Fibroblast of upper back skin (primary cell): ENCODE data around the gene C10orf90.
A peak's percentile ranks its signal among the peaks of the same experiment; 100 is the strongest.

ENCODE experiments used
- DNase-seq: peaks from one replicate; pipeline ENCODE4 v3.0.0-alpha.2; 2013

C10orf90 gene

DNA sequence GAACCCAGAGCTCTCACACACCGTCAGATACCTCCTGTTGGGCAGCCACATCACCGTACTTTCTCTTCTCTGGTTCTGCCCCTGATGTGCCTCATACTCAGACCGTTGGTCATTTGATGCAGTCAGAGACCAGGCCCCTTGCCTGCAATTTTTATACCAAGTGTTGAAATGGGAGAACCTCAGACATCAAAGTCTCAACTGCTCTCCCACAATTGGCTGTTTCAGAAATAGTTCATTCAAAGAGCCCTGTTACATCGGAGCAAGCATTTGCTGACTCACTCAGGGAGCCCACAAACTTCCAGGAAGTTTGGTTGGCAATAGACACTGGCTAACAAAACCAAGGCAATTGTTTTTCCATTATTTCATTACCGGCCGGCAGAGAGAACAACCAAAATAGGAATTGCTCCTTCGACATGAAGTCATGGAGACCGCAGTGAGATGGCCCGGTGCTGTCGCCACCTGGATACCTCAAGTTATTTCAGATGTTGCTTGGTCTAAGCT lies 248.7 kb downstream of the C10orf90 start:
- peak; percentile 99 for DNase-seq

DNA sequence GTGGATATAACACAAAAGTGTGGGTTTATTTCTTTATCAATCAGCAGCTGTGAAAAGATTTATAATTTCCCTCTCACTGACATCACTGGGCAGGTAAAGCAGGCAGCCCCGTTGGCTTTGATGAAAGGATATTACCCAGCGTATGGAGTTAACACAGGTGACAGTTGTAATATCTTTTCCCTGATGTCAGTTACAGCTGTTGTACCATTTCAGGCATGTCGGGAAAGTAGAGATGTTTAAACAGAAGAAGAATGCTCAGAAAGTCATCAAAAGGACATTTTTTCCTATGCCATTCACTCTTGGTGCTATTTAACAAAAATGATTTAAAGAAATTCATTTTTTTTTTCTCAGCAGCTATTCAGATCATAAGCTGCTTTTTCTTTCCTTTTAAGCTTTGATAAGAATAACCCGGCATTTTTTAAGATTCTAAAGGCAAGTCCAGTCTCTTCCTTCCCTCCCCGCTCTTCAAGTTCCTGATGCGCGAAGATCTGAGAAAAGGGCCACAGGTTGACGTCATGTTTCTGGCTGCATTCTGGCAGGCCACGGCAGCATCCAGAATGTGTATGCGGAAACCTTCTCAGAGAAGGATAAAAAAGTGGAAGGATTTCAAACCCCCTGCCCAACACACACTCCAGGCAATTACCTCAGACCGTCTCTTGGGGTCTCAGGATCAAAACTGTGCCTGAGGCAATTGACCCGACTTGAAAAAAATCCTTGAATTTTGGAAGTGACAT lies 249.8 kb downstream of the C10orf90 start:
- DNase-seq: peak; percentile 71

DNA sequence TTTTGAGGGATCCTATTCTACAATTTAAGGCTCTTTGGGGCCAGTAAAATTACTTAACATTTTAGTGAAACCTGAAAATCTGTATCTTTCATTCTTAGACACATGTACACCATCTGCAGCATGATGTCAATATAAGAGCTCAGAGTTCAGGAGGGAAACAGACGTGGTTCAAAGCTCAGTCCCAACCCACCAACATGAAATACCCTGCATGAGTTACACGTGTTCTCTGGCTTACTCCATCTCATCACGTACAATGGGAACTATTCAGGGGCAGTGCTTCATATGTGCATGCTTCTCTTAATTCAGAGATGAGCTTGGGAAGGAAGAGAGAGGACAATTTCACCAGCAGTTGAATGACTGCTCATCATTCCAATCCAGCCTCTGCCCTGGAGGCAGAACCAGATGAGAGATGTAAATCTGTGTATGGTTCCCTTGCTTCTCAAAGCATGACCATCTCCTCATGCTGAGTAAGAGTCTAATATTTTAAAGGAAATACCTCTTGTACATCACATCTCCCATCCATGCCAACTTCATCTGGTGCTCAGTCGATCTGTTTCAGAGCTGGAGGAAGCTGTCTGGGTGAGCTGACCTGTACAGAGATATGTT lies 253.2 kb downstream of the C10orf90 start:
- no peak for DNase-seq

DNA sequence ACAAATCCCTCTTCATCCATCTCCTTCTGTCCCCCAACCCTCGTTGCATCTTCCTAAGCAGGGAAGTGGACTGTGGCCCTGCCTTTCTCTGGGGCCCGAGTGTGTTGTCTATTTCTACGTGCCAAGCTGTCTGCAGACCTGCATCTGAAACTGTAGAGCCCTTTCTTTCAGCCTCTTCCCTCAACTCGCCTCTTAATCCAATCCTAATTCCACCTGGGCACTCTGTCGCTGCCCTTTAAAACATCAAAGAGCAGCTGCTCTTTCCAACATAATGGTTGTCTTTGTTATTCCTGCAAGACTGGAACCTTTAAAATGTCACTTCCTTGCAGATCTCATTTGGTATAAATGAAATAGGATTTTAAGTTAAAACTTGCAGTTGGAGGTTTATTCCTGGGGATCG lies 260.7 kb downstream of the C10orf90 start:
- DNase-seq: no peak

DNA sequence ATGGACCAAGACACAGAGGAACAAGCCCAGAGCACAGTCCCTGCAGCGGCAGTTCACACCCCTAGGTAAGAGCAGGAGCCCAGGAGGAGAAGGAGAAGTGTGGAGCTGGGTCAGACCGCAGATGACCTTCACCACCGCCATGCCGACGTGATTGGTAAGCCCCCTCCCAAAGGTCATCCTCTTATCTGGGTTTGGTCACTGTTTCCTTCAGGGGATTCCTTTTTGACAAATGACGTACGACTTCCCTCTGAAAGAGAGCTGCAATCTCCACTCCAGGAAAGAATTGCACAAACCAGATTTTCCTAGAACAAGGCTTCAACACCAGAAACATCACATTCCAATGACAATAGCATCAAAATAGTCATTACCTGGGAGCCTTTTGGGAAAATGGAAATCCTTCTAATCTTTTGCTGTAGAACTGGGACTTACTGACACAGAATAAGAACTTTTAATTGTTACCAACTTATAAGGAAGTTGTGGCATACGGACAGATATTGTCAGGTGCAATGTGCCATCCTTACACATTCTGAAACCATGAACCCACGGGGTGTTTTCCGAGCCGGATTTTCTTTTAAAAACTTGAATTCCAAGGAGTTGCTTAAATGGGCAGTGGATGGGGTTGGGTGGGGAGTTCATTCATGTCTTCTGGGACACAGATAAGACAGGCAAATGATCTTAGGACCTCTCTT lies 261.4 kb downstream of the C10orf90 start:
- peak; percentile 13 for DNase-seq

DNA sequence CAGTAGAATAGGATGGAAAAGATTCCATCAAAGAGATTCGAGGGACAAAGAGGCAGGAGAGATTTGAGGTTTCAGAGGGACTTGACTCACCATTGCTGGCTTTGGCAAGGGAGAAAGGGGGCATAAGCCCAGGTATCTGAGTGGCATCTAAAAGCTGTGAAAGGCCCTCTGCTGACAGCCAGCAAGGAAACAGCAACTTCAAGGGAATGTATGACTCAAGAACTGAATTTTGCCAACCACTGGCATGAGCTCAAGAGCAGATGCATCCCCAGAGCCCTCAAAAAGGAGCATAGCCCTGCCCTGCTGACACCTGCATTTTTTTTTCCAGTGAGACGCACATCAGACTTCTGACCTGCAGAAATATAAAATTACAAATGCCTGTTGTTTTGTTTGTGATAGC lies 262.7 kb downstream of the C10orf90 start:
- peak; percentile 10 for DNase-seq

DNA sequence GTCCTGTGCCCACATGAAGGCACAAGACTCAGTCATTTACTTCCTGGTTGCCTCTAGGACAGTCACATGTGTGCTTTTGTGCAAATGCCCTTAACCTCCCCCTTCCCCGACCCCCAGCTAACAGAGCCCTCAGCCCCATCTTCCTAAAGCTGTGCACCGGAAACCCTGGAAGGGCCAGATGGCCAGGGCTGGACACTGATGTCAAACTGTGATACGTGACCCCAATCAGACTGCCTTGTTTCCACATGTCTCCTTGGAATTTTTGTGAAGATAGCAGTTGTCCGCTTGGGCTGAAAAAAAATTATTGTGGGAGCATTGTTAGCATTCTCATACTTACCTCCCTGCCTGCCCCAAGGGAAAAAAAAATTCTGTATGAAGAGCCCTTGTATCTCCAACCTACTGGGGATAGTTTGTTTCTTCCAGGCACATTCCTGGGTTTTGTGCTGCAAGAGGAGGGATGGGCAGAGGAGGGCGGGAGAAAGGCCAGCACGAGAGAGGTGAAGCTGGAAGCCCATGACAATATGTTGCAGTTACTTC lies 265.2 kb downstream of the C10orf90 start:
- DNase-seq: peak; percentile 74

DNA sequence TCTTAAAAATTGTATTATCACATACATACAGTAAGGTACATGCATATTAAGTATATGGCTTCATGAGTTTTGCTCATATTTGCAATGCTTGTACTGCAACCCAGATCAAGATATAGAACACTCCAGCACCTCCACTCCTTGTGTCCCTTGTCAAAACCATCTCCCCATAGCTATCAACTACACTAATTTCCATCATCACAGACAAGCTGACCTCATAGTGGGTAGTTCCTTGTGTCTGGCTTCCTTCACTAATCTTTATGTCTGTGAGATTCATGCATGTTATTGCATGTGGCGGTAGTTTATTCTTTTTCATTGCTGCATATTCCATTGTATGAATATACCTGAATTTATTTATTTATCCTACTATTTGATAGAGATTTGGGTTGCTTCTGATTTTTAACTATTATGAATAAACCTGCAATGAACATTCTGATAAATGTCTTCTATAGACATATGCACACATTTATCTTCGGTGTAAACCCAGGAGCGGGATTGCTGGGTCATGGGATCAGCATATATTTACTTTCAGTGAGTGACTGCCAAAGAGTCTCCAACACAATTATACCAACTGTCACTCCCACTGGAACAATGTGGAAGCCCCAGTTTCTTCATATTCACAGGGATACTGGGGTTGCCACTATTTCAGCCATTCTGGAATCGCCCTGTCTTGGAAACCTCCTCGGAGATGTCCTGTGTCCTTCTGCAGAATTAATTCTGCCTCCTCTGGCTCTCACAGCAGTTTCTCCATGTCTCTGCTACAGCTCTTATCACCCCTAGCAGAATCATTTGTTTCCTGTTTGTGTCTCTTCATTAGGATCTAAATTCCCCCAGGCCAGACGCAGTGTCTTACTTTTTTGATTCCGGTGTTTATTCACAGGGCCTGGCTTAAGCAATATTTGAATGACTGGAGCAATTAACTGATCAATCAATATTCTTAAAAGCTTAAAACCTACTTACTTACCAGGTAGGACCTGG lies 267.5 kb downstream of the C10orf90 start:
- no peak for DNase-seq

DNA sequence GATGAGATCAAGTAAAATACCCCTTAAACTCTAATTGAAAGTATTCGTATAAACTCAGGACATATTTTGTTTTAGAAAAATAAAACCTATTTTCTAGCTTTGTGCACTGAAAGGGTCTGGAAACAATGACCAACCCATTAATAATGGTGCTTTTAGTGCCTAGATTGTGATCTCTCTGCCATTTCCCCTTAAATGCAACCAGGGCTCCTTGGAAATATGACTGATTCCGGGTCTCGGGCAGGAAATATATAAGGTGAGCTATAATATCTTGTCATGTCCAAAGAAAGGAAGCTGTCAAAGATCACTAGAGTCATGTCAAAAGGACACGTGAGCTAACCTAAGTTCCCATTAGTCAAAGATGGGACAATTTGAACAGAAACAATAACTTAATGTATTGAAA lies 269.9 kb downstream of the C10orf90 start:
- DNase-seq: no peak

DNA sequence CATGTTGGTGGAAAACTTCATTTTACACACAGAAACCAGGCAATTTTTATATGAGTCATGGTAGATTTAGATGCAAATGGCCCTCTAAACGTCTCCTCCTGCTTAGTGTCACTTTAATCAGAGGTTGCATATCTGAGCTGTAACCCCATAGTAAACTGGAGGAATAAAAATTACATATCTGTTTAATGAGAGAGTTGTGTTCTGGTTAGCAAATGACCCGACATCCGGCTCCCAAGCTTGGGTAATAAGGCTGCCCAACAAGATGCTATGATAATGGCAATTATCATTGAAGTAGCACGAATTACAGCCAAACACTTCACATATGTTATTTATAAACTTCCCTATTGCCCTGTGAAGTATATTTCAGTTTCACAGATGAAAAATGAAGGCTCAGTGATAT lies 271.6 kb downstream of the C10orf90 start:
- DNase-seq: peak; percentile 19

DNA sequence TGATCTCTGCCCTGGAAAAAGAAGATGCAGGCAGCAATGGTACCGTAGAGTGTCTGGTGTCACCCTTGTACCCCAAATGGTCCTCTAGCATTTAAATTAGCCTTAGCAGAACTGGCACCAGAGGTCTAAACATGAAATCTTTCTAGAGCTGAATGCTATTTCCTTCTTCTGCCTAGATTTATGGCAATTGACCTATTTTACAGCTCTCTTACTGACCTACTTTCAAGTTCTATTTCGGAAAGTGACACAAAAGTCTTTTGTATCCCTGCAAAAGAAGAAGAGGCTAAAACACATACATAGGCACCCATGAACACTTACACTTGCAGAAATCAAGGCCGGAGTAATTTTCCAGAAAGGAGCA lies 272.1 kb downstream of the C10orf90 start:
- DNase-seq: no peak

DNA sequence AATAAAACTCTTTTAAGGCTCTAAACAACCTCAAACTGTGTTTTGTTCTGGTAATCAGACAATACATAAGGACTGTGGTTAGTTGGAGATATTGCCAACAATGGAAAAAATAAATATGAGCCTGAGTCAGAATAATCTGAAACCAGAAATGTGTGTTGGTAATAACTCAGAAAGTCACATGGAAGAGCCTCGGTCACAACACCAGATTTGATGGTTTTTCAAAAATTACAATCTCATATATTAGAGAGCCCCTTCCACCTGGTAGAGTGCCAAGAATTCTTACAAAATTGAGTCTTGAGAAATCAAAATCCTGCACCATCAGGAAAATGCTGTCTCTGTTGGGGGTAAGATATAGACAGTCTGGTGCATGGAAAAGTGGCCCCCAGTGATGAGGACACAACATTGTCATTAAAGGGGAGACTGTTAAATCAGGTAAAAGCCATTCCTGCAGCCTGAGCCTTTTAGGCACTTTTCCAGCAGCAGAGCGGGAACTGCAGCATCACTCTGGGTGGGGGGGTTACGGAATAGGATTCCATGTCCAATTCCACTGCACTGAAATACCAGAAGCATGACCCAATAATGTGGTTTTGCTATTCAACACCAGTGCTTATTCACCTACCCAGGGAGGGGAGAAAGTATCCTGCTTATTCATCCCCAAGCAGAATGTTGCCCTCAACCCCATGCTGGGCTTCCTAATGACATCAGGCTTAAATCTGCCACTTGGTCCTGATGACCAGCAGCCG lies 272.7 kb downstream of the C10orf90 start:
- DNase-seq: peak; percentile 99

DNA sequence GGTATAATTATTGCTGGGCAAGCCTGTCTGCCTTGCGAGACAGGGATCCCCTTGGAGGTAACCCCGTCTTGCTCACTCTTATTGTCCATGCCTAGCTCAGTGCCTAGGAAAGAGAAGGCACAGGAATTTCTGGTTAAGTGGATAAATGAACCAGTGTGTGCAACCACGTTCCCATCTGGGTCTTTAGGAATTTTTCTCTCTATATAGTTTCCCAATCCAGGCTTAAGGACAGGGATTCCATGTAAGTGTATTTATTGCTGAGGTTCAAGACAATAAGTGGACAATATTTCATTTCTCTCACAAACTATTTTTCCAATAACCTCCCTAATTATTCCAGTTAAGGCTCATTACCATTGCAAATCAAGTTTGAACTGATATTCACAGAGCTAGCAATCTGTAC lies 273.3 kb downstream of the C10orf90 start:
- DNase-seq: peak; percentile 60

DNA sequence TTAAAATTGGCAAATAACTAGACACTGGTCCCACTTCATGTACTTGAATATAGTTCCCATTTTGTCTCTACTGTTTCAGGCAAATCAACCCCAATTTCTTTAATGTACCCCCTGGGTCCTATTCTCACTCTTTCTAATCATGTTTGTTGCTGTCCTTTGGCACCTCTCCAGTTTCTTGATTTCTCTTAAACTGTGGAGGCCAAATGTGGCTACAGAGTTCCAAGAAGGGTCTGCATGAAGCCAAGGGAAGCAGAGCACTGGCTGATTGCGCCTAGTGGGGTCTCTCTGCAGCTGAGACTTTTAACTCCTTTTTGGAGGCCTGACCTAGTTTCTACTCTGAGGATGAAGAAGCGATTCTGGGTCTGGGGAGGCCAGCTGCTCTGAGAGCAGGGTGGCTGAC lies 275.5 kb downstream of the C10orf90 start:
- no peak for DNase-seq

DNA sequence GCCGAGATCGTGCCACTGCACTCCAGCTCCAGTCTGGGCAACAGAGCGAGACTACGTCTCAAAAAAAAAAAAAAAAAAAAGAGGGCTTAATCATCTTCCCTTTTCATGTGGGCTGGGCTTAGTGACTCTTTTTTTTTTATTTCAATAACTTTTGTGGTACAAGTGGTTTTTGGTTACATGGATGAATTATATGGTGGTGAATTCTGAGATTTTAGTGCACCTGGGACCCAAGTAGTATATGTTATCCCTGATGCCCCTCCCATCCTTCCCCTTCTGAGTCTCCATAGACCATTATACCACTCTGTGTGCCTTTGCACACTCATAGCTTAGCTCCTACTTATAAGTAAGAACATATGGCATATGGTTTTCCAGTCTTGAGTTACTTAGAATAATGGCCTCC lies 277.4 kb downstream of the C10orf90 start:
- DNase-seq: no peak

DNA sequence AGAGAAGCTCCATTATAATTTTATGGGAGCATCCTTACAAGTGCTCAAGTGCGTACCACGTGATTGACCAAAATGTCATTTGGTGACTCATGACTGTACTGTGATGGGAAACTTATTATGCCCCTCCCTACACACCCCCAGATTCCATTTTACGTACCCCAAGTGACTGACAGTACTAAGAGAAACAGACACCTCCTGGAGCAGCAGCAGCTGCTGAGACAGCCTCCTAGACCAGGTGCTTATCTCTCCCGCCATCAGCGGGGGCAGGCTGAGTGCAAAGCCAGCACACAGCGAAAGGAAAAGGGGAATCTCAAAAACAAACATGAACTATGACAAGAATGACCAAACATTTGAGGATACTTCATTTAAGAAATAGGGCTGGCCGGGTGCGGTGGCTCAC lies 278.0 kb downstream of the C10orf90 start:
- no peak for DNase-seq

DNA sequence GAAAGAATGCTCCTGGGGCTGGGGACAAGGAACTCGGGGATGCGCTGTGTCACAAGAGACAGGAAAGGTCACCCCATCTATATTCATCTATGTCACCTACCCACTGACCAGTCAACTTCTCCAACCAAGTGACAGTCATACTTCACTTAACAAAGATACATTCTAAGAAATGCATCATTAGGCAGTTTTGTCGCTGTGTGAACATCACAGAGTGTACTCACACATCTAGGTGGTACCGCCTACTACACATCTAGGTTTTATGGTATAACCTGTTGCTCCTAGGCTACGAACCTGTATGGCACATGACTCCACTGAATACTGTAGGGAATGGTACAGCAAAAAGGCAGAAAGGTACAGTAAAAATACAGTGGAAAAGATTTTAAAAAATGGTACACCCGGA lies 278.4 kb downstream of the C10orf90 start:
- no peak for DNase-seq

DNA sequence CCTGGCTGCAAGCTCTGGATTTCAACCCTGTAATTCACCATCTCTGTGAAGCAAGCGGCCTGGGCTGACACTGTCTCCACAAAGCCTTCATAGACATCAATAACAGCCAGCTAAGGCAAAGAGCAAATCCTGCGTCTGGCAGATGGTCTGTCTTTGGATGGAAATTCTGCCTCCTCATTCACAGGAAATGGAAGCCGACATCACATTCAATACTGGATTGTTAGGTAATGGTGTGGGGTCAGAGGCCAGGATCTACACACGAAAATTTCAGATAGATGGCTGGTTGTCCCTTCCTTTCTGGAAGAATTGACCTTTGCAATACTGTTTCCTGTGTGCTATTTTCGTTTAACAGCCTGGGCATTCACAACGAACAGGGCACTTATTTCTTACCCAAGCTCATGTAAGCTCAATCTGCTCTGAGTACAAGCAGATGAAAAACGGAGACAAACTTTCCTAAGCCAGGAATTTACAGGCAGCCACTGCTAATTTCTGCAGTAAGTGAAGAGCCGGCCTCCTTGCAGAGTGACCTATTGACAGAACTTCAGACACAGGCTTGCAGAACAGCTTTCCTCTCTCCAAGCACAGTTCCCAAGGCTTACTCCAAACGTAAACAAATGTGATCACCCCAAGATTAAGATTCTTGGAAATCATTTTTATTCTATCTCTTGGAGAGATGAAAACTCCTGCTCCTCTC lies 279.2 kb downstream of the C10orf90 start:
- peak; percentile 50 for DNase-seq

DNA sequence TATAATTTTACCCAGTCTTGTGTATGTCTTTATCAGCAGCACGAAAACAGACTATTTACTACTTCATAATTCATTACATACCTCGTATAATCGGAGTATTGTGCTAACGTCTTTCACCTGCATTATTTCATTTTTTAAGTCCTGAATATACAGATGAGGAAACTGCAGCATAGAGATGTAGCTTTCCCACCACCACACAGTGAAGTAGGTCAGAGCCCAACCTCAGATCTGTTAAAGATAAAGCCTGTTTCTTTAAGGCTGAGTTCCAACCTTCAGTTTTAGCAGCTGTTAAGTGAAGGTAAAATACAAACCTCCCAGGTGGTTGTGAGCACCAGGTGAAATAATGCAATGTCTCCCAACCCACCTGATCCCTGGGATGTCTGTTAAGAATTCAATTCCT lies 280.2 kb downstream of the C10orf90 start:
- no peak for DNase-seq

DNA sequence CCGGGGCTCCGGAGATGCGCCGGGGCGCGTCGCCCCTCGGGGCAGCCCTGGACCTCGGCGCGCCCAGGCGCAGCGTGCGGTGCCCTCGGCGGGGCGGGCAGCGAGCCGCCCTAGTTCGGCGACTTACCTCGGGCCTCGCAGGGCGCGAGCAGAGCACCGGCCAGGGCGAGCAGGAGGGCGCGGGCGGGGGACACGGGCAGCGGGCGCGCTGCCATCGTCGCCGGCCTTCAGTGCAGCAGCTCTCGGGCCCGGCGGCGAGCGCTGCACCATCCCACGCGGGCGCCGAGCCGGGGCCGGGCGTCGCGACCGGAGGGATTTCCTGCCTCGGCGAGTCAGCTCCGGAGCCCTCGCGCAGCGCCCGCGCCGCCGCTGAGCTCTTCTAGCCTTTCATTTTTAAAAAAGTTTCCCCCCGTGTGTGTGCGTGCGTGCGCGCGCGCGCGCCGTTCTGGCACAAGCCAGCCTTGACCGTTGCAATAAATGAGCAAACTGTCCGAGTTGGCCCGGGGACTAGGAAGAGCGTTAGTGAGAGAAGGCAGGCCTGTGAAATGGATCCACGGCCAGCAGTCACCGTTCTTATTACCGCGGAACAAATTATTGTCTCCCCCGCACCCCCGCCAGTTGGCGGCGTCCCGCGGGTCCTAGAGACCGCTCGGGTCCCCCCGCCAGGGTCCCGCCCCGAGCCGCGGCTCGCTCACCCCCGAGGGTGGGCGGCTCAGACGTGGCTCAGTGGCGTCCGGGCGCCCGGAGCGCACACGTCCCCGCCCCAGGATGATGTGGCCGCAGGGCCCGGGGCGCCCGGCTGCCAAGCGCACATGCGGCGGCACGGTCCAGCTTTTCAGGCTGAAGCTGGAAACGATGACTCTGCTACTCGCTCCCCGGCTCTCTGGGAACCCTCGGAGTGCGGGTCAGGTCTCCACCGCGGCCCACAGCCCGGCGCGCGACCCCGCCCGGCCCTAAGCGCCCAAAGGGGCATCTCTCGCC lies 282.3 kb downstream of the C10orf90 start, which contains the start of gene ADAM12:
Gene ADAM12, minus strand, starts transcription at position 547 of the 981 bp plus-strand sequence. Its CDS starts 332 bp downstream, at position 215.
- DNase-seq: peak; percentile 67
